Gastroesophageal sphincter (tissue), 4 donors: ENCODE data around the gene GNB5. TPM values are rescaled to one million over a fixed set of nuclear protein-coding genes. Genes with fewer than 3 reads are reported as not detected.

Source experiments
- ATAC-seq: fragments of 150-250 bp; one replicate; pipeline ENCODE4 v1.9.1; 2016; ENCODE audit warnings: mild to moderate bottlenecking, moderate library complexity
- H3K27ac ChIP-seq, 4 donors: fragments of 200-600 bp; sonication (generic) in 3 of 4; 1 replicate in 3 of 4; 2 replicates in 1 of 4; pipeline ENCODE4 v1.5.1; 2016 to 2019
- H3K27me3 ChIP-seq: fragments of 200-600 bp; sonication (generic); one replicate; pipeline ENCODE4 v1.5.1; 2019
- H3K36me3 ChIP-seq, 2 donors: fragments of 200-600 bp; sonication (generic); one replicate each; pipeline ENCODE4 v1.5.1; 2019; ENCODE audit warnings: control low read depth in 1 of 2
- H3K4me1 ChIP-seq, 3 donors: fragments of 200-600 bp; sonication (generic); 1 replicate in 2 of 3; 2 replicates in 1 of 3; pipeline ENCODE4 v1.5.1; 2016 to 2019; ENCODE audit warnings: control low read depth in 2 of 3
- H3K4me3 ChIP-seq, 2 donors: fragments of 200-600 bp; sonication (generic); one replicate each; pipeline ENCODE4 v1.5.1; 2019; ENCODE audit warnings: mild to moderate bottlenecking in 1 of 2, moderate library complexity in 1 of 2
- H3K9me3 ChIP-seq, 3 donors: fragments of 200-600 bp; sonication (generic); one replicate each; pipeline ENCODE4 v1.5.1; 2017 to 2019; ENCODE audit warnings: control low read depth in 2 of 3
- EP300 ChIP-seq: sonication (generic); formaldehyde crosslinking; IDR thresholded peaks from one replicate; pipeline ENCODE4 v1.6.1; 2017; ENCODE audit warnings: antibody characterized with exemption, mild to moderate bottlenecking
- POLR2A ChIP-seq, 2 donors: fragments of 450-650 bp; IDR thresholded peaks; one replicate each; pipeline ENCODE4 v1.6.1; 2017; ENCODE audit warnings: antibody characterized with exemption in 2 of 2, mild to moderate bottlenecking in 2 of 2, moderate library complexity in 1 of 2
- POLR2AphosphoS5 ChIP-seq: sonication (generic); formaldehyde crosslinking; IDR thresholded peaks from one replicate; pipeline ENCODE4 v1.6.1; 2017; ENCODE audit warnings: antibody characterized with exemption
- WGBS, 2 donors: methylation state at CpG; one replicate each; pipeline ENCODE4 v1.1.5; 2018; ENCODE audit warnings: low coverage in 1 of 2; 5-methylcytosine and 5-hydroxymethylcytosine counted together
- total RNA-seq, 4 donors: library from RNA; depleted of rRNA; stranded (reverse); fragments of >200 nt; gene quantifications; one replicate each; pipeline ENCODE4 v1.1.0, GENCODE V29; 2016
- TF ChIP-seq, protein P1 (sequence below), 4 experiments: fragments of 200-600 bp in 2 of 4; fragments of 450-650 bp in 2 of 4; sonication (generic) in 1 of 4; IDR thresholded peaks; one replicate each; pipeline ENCODE4 v1.5.1; 2017 to 2019; ENCODE audit warnings: antibody characterized with exemption in 4 of 4, mild to moderate bottlenecking in 2 of 4, moderate library complexity in 2 of 4

Gene GNB5
- total RNA-seq, 4 donors from 2014 or later = 37.8 to 57.3 (median 47.9) TPM

DNA sequence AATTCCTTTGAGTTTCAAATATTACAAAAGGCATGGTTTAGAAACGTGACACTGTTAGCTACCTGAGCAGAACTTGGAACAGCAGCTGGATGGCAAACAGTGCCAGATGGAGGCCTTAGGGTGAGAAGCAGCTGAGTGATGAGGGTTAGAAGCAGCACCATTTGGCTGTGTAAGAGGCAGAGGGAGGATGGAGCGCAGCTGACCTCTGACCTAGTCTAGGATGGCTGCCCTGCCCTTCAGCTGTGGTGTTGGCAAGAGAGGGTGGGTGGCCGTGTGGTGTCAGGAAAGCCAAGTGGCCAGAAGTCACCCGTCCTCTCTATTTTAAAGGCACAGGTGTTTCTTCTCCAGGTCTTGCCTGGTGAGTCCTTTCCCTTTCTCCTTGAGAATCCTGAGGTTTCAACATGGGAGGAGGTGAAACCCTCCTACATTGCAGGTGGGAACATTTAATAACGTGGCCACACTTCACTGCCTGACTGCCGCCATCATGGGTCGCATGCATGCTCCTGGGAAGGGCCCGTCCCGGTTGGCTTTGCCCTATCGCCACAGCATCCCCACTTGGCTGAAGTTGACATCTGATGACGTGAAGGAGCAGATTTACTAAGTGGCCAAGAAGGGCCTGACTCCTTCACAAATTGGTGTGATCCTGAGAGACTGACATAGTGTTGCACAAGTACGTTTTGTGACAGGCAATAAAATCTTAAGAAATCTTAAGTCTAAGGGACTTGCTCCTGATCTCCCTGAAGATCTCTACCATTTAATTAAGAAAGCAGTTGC, 96.2 kb downstream of the GNB5 start:
- H3K9me3 ChIP-seq = peaks cover 0 to 9% (median 0%) of the 10 kb centered on the region in 3 donors
- H3K27ac ChIP-seq = peak overlapping the region in 2 of 4 donors; percentile 29 to 50
- TF ChIP-seq, protein P1, sequence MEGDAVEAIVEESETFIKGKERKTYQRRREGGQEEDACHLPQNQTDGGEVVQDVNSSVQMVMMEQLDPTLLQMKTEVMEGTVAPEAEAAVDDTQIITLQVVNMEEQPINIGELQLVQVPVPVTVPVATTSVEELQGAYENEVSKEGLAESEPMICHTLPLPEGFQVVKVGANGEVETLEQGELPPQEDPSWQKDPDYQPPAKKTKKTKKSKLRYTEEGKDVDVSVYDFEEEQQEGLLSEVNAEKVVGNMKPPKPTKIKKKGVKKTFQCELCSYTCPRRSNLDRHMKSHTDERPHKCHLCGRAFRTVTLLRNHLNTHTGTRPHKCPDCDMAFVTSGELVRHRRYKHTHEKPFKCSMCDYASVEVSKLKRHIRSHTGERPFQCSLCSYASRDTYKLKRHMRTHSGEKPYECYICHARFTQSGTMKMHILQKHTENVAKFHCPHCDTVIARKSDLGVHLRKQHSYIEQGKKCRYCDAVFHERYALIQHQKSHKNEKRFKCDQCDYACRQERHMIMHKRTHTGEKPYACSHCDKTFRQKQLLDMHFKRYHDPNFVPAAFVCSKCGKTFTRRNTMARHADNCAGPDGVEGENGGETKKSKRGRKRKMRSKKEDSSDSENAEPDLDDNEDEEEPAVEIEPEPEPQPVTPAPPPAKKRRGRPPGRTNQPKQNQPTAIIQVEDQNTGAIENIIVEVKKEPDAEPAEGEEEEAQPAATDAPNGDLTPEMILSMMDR (IDR thresholded peaks at IDR 0.05) = no peak
- ATAC-seq = peak; percentile 58
- 77 to 83% methylated on average over 3 to 4 of the region's 12 CpGs for WGBS, 2 donors
- no peaks in the 10 kb centered on the region for H3K36me3 ChIP-seq
- H3K4me1 ChIP-seq = peaks cover 0 to 11% (median 7%) of the 10 kb centered on the region in 3 donors
- H3K4me3 ChIP-seq = no peak overlapping the region
- H3K27me3 ChIP-seq = no peaks in the 10 kb centered on the region

DNA sequence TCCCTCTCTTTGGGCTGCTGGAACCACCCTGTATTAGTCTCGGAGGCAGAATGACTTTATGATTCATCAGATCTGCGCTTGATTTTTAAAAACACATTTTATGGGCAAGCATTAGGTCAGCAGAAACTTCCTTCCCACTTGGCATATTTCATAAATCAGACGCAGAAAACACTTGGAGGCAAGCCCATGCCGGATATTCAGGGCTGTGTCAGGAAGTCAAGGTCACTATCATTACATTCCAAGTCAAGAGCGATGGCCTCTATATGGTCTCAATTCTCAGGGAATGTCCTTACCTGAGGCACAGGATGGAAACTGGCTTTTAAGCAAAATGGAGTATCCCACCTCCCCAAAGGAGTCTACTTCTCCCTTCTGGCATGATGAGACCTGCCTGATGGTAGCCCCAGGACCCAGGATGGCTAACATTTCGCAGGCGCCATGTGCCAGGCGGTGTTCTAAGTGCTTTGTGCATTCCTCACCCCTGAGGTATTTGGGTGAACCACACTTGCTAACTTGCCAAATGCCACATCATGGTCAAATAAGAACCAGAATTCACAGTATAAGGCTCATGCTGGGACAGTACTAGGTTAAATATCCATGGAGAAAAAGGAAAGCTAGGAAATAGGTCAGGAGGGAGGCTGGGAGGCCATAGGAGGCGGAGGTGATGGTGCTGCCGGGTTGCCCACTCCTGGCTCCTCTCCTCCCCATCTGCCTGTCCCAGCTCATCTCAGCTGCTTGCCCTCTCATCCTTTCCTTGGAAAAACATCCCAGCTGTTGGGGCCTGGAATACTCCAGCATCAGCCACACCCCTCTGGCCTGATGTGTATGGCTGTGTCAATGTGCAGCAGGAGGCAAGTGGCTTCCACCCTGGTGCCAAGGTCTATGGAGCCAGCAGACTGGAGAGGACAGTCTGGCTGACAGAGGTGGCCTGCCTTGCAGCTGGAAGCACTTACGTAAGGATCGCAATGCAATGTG, 97.4 kb downstream of the GNB5 start:
- peak; percentile 78 for ATAC-seq
- H3K9me3 ChIP-seq = peaks cover 0 to 9% (median 0%) of the 10 kb centered on the region in 3 donors

DNA sequence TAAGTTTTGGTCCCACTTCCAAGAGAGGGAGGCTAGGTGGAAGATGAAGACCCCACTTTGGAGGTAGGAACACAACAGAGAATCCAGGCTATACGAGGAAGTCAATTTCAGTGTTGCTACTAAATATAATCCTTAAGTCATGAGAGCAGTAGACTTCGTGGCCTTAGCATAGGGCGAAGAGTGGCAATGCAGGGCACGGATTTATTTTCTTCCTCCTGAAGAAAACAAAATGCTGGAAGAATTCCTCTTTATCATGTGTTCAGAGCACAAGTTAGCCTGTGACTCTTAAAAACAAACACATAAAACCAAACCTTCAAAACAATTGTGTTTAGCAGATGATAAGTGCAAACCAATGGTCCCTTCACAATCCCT, 98.0 kb downstream of the GNB5 start:
- H3K9me3 ChIP-seq = peaks cover 0 to 9% (median 0%) of the 10 kb centered on the region in 3 donors
- 60 to 80% methylated on average over 4 of the region's 4 CpGs for WGBS, 2 donors
- no peaks in the 10 kb centered on the region for H3K36me3 ChIP-seq
- H3K27ac ChIP-seq = no peak overlapping the region
- TF ChIP-seq, protein P1 (IDR thresholded peaks at IDR 0.05) = no peak
- TF ChIP-seq POLR2AphosphoS5 = no peak
- no peak for ATAC-seq
- H3K4me3 ChIP-seq = no peak overlapping the region
- peaks cover 0 to 11% (median 7%) of the 10 kb centered on the region in 3 donors for H3K4me1 ChIP-seq
- no peaks in the 10 kb centered on the region for H3K27me3 ChIP-seq

More for the DNA sequence above, 97.4 kb downstream of the GNB5 start:
- Histone ChIP-seq H3K27ac (peak overlapping the region in 3 of 4 donors; percentile 20 to 57 (median 43)), H3K36me3 (no peaks in the 10 kb centered on the region), H3K4me3 (no peak overlapping the region), H3K4me1 (peaks cover 0 to 11% (median 7%) of the 10 kb centered on the region in 3 donors), H3K27me3 (no peaks in the 10 kb centered on the region)
- TF ChIP-seq, protein P1 (IDR thresholded peaks at IDR 0.05) = no peak
- peak; percentile 6 for TF ChIP-seq POLR2AphosphoS5
- 34 to 79% methylated on average over 5 to 6 of the region's 12 CpGs for WGBS, 2 donors

DNA sequence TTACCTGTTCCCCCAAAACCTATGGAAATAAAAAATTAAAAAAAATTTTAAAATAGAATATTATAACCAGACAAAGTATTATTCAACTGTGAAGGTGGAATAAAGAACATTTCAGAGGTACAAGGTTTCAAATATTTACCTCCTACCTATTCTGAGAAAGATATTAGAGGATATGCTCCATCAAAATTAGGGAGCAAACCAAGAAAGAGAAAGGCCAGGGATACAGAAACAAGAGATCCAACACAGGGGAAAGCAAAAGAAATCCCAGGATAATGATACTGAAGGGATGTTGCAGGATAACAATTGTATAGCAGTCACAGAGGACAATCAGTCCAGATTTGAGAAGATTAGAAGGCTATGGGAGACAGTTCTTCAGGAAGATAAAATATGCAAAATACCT, 101.0 kb downstream of the GNB5 start:
- TF ChIP-seq POLR2AphosphoS5 = no peak
- TF ChIP-seq, protein P1 (IDR thresholded peaks at IDR 0.05) = no peak
- no peak for TF ChIP-seq POLR2A (IDR thresholded peaks at IDR 0.05)
- TF ChIP-seq EP300 = no peak
- ATAC-seq = no peak
- H3K27me3 ChIP-seq = no peaks in the 10 kb centered on the region
- H3K9me3 ChIP-seq = peaks cover 0 to 19% (median 0%) of the 10 kb centered on the region in 3 donors
- H3K27ac ChIP-seq = no peak overlapping the region
- H3K36me3 ChIP-seq = no peaks in the 10 kb centered on the region
- peaks cover 0 to 11% (median 7%) of the 10 kb centered on the region in 3 donors for H3K4me1 ChIP-seq
- no peak overlapping the region for H3K4me3 ChIP-seq
